RWPE2 (cell line): ENCODE measurements around the gene GNAI1.

Experiments used
- ATAC-seq: fragments of 200-7000 bp; cut with Tn5 transposase; 3 replicates; pipeline ENCODE4 v1.9.1; 2021; ENCODE audit warnings: low read depth
- DNase-seq: peaks from one replicate; pipeline ENCODE4 v3.0.0-alpha.2; 2020; ENCODE audit warnings: low spot score
- H3K27ac ChIP-seq: fragments of 450-650 bp; 2 replicates; pipeline ENCODE4 v1.5.1; 2017; ENCODE audit warnings: mild to moderate bottlenecking; ENCODE audit not compliant: poor library complexity, severe bottlenecking
- H3K27me3 ChIP-seq: fragments of 250-450 bp; sonication (Bioruptor Pico); 2 replicates; pipeline ENCODE4 v1.5.1; 2021; ENCODE audit warnings: mild to moderate bottlenecking, moderate library complexity; ENCODE audit not compliant: insufficient read depth, poor library complexity, severe bottlenecking
- H3K36me3 ChIP-seq: fragments of 250-450 bp; sonication (Bioruptor Pico); 2 replicates; pipeline ENCODE4 v1.5.1; 2020; ENCODE audit warnings: low read depth, mild to moderate bottlenecking, moderate library complexity
- H3K4me1 ChIP-seq: fragments of 250-450 bp; sonication (Bioruptor Pico); 2 replicates; pipeline ENCODE4 v1.5.1; 2021; ENCODE audit warnings: mild to moderate bottlenecking, moderate library complexity; ENCODE audit not compliant: insufficient read depth, poor library complexity, severe bottlenecking
- H3K4me3 ChIP-seq: fragments of 250-450 bp; sonication (Bioruptor Pico); 2 replicates; pipeline ENCODE4 v1.5.1; 2021; ENCODE audit warnings: mild to moderate bottlenecking, moderate library complexity; ENCODE audit not compliant: severe bottlenecking
- H3K9me3 ChIP-seq: fragments of 250-450 bp; sonication (Bioruptor Pico); 2 replicates; pipeline ENCODE4 v1.5.1; 2021; ENCODE audit warnings: mild to moderate bottlenecking, moderate library complexity; ENCODE audit not compliant: severe bottlenecking
- TF ChIP-seq, protein P1 (sequence below): fragments of 450-650 bp; IDR thresholded peaks from one replicate; pipeline ENCODE4 v1.5.1; 2017; ENCODE audit warnings: mild to moderate bottlenecking, moderate library complexity; ENCODE audit not compliant: poor library complexity, severe bottlenecking

GNAI1 gene

DNA sequence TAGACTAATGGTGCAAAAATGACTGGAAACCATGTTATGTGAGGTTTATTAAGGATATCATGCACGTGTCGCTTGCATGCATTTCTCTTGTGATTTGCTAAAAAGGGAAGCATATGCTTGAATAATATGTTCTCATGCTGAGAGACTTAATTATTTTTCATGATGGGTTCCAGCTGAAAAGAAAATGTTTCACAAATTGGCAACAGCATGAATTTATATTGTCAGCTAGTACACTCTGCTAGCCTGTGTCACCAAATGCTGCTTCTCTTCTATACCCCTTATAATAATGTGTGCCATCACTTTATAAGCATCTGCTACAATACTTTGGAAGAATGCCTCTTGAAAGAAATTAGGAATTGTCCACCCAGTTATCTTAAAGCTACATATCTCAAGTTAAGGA lies 63.0 kb downstream of the GNAI1 start:
- H3K9me3 ChIP-seq, result no peaks in the 10 kb centered on the region
- peaks cover 57% of the 10 kb centered on the region for H3K36me3 ChIP-seq
- no peak overlapping the region for H3K27ac ChIP-seq
- no peak for ATAC-seq
- TF ChIP-seq, protein P1, sequence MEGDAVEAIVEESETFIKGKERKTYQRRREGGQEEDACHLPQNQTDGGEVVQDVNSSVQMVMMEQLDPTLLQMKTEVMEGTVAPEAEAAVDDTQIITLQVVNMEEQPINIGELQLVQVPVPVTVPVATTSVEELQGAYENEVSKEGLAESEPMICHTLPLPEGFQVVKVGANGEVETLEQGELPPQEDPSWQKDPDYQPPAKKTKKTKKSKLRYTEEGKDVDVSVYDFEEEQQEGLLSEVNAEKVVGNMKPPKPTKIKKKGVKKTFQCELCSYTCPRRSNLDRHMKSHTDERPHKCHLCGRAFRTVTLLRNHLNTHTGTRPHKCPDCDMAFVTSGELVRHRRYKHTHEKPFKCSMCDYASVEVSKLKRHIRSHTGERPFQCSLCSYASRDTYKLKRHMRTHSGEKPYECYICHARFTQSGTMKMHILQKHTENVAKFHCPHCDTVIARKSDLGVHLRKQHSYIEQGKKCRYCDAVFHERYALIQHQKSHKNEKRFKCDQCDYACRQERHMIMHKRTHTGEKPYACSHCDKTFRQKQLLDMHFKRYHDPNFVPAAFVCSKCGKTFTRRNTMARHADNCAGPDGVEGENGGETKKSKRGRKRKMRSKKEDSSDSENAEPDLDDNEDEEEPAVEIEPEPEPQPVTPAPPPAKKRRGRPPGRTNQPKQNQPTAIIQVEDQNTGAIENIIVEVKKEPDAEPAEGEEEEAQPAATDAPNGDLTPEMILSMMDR, result no peak
- H3K4me3 ChIP-seq, result no peak overlapping the region
- no peaks in the 10 kb centered on the region for H3K27me3 ChIP-seq
- DNase-seq, result no peak
- no peaks in the 10 kb centered on the region for H3K4me1 ChIP-seq

- ATAC-seq, result no peak
- Histone ChIP-seq H3K36me3 (peaks cover 71% of the 10 kb centered on the region), H3K4me1 (no peaks in the 10 kb centered on the region), H3K27me3 (no peaks in the 10 kb centered on the region), H3K27ac (no peak overlapping the region), H3K9me3 (no peaks in the 10 kb centered on the region), H3K4me3 (no peak overlapping the region)
- TF ChIP-seq, protein P1, result no peak
- no peak for DNase-seq
Measured at GRCh38 chr7:80199051-80199450, 64.4 kb downstream of the GNAI1 start.

DNA sequence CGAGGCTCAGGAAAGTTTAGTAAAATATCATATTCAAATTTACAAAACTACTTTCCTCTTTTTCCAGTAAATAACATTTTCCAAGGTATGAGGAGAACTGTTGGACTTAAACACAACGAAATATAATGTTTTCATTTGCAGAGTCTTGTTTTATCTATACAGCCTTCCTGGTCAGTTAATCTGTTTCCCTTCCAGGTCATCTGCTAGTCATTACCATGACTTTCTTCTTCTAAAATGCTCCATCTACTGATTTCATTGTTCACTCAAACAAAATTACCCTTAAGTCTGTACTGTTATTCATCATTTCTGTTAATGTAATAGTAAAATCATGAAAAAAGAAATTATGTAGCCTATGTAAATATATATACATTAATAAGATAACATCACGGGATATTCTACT lies 69.8 kb downstream of the GNAI1 start:
- H3K4me3 ChIP-seq, result no peak overlapping the region
- peaks cover 11% of the 10 kb centered on the region for H3K4me1 ChIP-seq
- no peaks in the 10 kb centered on the region for H3K27me3 ChIP-seq
- no peak overlapping the region for H3K27ac ChIP-seq
- H3K36me3 ChIP-seq, result peaks cover 75% of the 10 kb centered on the region
- TF ChIP-seq, protein P1, result no peak
- DNase-seq (no peak), ATAC-seq (no peak)
- no peaks in the 10 kb centered on the region for H3K9me3 ChIP-seq

DNA sequence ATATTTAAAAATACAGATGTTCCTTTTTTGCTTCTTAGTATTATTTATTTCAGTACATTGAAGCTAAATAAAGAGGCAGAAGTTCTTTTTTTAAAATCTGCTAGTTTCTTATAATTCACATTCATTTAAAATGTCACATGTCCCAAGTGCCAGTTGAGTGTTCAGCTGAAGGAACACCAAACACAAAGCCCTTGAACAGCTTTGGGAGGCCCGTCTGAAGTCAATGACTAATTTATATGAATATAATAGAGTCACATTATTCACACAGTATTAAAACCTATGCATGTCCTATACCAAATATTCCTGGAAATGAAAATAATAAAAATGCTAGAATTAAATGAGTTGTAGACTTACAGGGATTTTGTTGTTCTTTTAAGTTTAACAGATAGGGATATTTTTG lies 70.3 kb downstream of the GNAI1 start:
- Histone ChIP-seq H3K9me3 (no peaks in the 10 kb centered on the region), H3K36me3 (peaks cover 70% of the 10 kb centered on the region), H3K27ac (no peak overlapping the region), H3K4me1 (peaks cover 11% of the 10 kb centered on the region), H3K27me3 (no peaks in the 10 kb centered on the region), H3K4me3 (no peak overlapping the region)
- ATAC-seq (no peak), DNase-seq (no peak)
- TF ChIP-seq, protein P1, result no peak

DNA sequence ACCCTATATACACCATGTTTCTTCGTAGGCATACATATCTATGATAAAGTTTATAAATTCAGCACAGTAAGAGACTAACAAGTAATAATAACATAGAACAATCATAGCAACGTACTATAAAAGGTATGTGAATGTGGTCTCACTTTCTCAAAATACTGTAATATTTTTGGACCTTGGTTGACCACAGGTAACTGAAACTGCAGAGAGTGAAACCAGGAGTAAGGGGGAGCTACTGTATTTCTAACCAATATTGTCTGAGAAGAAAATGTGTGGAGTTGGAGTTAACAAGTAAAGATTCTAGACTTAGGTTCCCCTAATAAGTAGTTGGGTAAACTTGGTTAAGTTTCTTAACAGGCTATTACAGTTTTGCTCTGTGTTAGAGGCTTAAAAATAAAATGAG lies 72.1 kb downstream of the GNAI1 start:
- no peak for ATAC-seq
- H3K36me3 ChIP-seq, result peaks cover 72% of the 10 kb centered on the region
- H3K9me3 ChIP-seq, result no peaks in the 10 kb centered on the region
- H3K27ac ChIP-seq, result no peak overlapping the region
- H3K4me1 ChIP-seq, result peaks cover 11% of the 10 kb centered on the region
- DNase-seq, result no peak
- H3K4me3 ChIP-seq, result no peak overlapping the region
- TF ChIP-seq, protein P1, result peak; percentile 21
- no peaks in the 10 kb centered on the region for H3K27me3 ChIP-seq
